K562 (cell line): ENCODE results near the gene IFNA5.

Source experiments
- CHCHD3 ChIP-seq: fragments of 250-450 bp; sonication (Bioruptor Pico); IDR thresholded peaks from 2 replicates; pipeline ENCODE4 v2.1.2; 2022; ENCODE audit warnings: mild to moderate bottlenecking
- CREM ChIP-seq: IDR thresholded peaks from 2 replicates; pipeline ENCODE4 v1.6.1; 2014; ENCODE audit warnings: antibody characterized with exemption, low read depth
- EP300 ChIP-seq: IDR thresholded peaks from 2 replicates; pipeline ENCODE4 v1.6.1; 2012; ENCODE audit warnings: low read length, improper control_type of control experiment
- MAX ChIP-seq: sonication (generic); formaldehyde crosslinking; IDR thresholded peaks from 2 replicates; pipeline ENCODE4 v1.9.0; 2022; ENCODE audit warnings: mild to moderate bottlenecking, missing genetic modification reagents
- NFIC ChIP-seq: fragments of 450-650 bp; IDR thresholded peaks from 2 replicates; pipeline ENCODE4 v1.6.1; 2017; ENCODE audit warnings: mild to moderate bottlenecking, inconsistent platforms
- RAD21 ChIP-seq, 2 experiments: fragments of 250-450 bp in 1 of 2; fragments of 450-650 bp in 1 of 2; sonication (Bioruptor Pico) in 1 of 2; formaldehyde crosslinking in 1 of 2; IDR thresholded peaks in 1 of 2; conservative IDR thresholded peaks in 1 of 2; 2 replicates each; pipeline versions ENCODE4 v1.4.0 to v1.8.0; 2020 to 2022; ENCODE audit warnings: mild to moderate bottlenecking in 2 of 2, moderate library complexity in 1 of 2
- TSHZ1 ChIP-seq: fragments of 250-450 bp; sonication (Bioruptor Pico); IDR thresholded peaks from 2 replicates; pipeline ENCODE4 v1.4.0; 2020; ENCODE audit warnings: mild to moderate bottlenecking, moderate library complexity
- ZNF146 ChIP-seq: IDR thresholded peaks from one replicate; pipeline ENCODE4 v1.6.1; 2018; ENCODE audit warnings: missing compliant biosample characterization; ENCODE audit not compliant: unreplicated experiment
- ZNF212 ChIP-seq: fragments of 450-650 bp; formaldehyde crosslinking; IDR thresholded peaks from 2 replicates; pipeline ENCODE4 v1.4.0; 2020; ENCODE audit warnings: mild to moderate bottlenecking

GRCh38 chr9:21331676-21332402, 26.7 kb upstream of the IFNA5 start:
- TF ChIP-seq ZNF146 (CRISPR knock-in tag) = no peak
- no peak for TF ChIP-seq TSHZ1 (CRISPR knock-in tag)
- TF ChIP-seq NFIC = no peak
- no peak for TF ChIP-seq EP300
- TF ChIP-seq ZNF212 (CRISPR knock-in tag) = no peak
- TF ChIP-seq RAD21 (CRISPR knock-in tag; conservative IDR thresholded peaks at IDR 0.05 in 1 of 2, IDR thresholded peaks at IDR 0.05 in 1 of 2) = no peak
- TF ChIP-seq CREM = no peak
- no peak for TF ChIP-seq MAX (CRISPR knock-in tag)
- no peak for TF ChIP-seq CHCHD3 (CRISPR knock-in tag)
